SU-DHL-6 (cell line): ENCODE results near the gene SCN3B.

Source experiments
- CTCF ChIP-seq: fragments of 200-600 bp; sonication (generic); IDR thresholded peaks from one replicate; pipeline ENCODE4 v1.5.1; 2017; ENCODE audit warnings: antibody characterized with exemption, mild to moderate bottlenecking, low read length, moderate library complexity; ENCODE audit not compliant: insufficient read depth, poor library complexity, severe bottlenecking
- EZH2phosphoT487 ChIP-seq: fragments of 200-600 bp; sonication (generic), shearing (Covaris generic); conservative IDR thresholded peaks from 2 replicates; pipeline ENCODE4 v1.6.1; 2018; ENCODE audit warnings: mild to moderate bottlenecking, antibody characterized with exemption, low read length, moderate library complexity, mixed read lengths

GRCh38 chr11:123588117-123588863, 66.1 kb downstream of the SCN3B start:
- TF ChIP-seq CTCF (no peak), EZH2phosphoT487 (no peak)
